Measurements from ENCODE around the gene TPPP2. TPM values are rescaled to one million over a fixed set of nuclear protein-coding genes. Genes with fewer than 3 reads are reported as not detected.

TPPP2 gene
- polyA plus RNA-seq, 1 donor from 2014 or later = not detected

DNA sequence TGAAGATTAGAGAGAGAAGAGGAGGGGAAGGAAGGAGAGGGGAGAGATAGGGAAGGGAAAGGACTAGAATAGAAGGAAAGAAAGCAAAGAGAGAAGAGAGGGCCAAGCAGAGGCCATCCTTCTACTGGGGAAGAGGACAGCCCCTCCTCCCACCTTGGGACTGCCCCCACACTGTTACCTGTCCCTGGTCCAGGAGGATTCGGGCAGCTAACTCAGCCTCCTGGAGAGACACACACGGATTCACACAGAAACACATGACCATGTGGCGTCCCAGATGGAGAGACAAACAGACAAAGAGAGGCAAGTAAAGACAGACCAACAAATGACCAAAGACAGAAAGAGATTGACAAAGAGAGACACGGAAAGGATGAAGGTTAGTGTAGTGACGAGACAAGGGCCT, 7.3 kb upstream of the TPPP2 start:
- Histone ChIP-seq H3K9me3 (ENCODE audit: low read length) (no peaks in the 10 kb centered on the region), H2AFZ (ENCODE audit: low read depth, low read length) (no peak overlapping the region), H3K4me2 (ENCODE audit: low read length) (no peak overlapping the region), H3K9ac (ENCODE audit: low read length) (no peak overlapping the region), H3K36me3 (ENCODE audit: insufficient read depth, low read length) (no peaks in the 10 kb centered on the region), H4K20me1 (ENCODE audit: insufficient read depth) (no peaks in the 10 kb centered on the region), H3K27me3 (ENCODE audit: insufficient read depth, low read depth, low read length) (peaks cover 19% of the 10 kb centered on the region), H3K4me3 (ENCODE audit: low read length) (no peak overlapping the region), H3K79me2 (replicated peaks; ENCODE audit: insufficient read depth, low read length) (no peaks in the 10 kb centered on the region), H3K27ac (ENCODE audit: low read length) (no peak overlapping the region), H3K9me2 (ENCODE audit: insufficient read depth, low read length) (no peaks in the 10 kb centered on the region), H3F3A (ENCODE audit: insufficient read depth, low read length, poor library complexity, severe bottlenecking) (no peaks in the 10 kb centered on the region)
- TF ChIP-seq SMC3 (conservative IDR thresholded peaks at IDR 0.05; ENCODE audit: poor library complexity) (no peak), EZH2 (IDR thresholded peaks at IDR 0.05; ENCODE audit: borderline replicate concordance, insufficient read depth, low read length, poor library complexity, severe bottlenecking) (no peak), POLR2AphosphoS5 (IDR thresholded peaks at IDR 0.05) (no peak), MXI1 (conservative IDR thresholded peaks at IDR 0.05; ENCODE audit: poor library complexity, severe bottlenecking) (no peak), RAD21 (conservative IDR thresholded peaks at IDR 0.05) (no peak), TAF1 (IDR thresholded peaks at IDR 0.05; ENCODE audit: low read depth) (no peak)
- TF ChIP-seq, protein P1, sequence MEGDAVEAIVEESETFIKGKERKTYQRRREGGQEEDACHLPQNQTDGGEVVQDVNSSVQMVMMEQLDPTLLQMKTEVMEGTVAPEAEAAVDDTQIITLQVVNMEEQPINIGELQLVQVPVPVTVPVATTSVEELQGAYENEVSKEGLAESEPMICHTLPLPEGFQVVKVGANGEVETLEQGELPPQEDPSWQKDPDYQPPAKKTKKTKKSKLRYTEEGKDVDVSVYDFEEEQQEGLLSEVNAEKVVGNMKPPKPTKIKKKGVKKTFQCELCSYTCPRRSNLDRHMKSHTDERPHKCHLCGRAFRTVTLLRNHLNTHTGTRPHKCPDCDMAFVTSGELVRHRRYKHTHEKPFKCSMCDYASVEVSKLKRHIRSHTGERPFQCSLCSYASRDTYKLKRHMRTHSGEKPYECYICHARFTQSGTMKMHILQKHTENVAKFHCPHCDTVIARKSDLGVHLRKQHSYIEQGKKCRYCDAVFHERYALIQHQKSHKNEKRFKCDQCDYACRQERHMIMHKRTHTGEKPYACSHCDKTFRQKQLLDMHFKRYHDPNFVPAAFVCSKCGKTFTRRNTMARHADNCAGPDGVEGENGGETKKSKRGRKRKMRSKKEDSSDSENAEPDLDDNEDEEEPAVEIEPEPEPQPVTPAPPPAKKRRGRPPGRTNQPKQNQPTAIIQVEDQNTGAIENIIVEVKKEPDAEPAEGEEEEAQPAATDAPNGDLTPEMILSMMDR (IDR thresholded peaks at IDR 0.05; ENCODE audit: poor library complexity, severe bottlenecking) = no peak
- TF ChIP-seq, protein P2, sequence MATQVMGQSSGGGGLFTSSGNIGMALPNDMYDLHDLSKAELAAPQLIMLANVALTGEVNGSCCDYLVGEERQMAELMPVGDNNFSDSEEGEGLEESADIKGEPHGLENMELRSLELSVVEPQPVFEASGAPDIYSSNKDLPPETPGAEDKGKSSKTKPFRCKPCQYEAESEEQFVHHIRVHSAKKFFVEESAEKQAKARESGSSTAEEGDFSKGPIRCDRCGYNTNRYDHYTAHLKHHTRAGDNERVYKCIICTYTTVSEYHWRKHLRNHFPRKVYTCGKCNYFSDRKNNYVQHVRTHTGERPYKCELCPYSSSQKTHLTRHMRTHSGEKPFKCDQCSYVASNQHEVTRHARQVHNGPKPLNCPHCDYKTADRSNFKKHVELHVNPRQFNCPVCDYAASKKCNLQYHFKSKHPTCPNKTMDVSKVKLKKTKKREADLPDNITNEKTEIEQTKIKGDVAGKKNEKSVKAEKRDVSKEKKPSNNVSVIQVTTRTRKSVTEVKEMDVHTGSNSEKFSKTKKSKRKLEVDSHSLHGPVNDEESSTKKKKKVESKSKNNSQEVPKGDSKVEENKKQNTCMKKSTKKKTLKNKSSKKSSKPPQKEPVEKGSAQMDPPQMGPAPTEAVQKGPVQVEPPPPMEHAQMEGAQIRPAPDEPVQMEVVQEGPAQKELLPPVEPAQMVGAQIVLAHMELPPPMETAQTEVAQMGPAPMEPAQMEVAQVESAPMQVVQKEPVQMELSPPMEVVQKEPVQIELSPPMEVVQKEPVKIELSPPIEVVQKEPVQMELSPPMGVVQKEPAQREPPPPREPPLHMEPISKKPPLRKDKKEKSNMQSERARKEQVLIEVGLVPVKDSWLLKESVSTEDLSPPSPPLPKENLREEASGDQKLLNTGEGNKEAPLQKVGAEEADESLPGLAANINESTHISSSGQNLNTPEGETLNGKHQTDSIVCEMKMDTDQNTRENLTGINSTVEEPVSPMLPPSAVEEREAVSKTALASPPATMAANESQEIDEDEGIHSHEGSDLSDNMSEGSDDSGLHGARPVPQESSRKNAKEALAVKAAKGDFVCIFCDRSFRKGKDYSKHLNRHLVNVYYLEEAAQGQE (IDR thresholded peaks at IDR 0.05; ENCODE audit: borderline replicate concordance) = no peak

DNA sequence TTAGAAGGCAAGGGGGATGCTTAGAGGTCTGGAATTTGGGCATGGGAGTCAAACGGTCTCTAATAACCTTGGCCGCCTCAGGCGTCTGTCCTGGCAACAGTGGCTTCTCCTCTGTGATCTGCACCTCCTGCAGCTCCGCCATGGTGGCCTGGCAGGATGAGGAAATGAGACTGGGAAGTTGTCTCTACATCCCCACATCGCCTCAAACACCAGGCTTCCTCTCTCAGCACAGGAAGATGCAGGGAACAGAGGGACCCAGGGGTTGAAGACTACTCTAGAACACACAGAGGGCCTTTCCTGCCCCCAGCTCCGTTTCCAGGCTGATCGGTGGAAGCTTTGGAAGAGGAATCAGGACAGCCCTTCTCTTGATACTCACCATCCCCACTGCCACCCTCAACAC, 6.8 kb upstream of the TPPP2 start:
- no peak overlapping the region for H3K4me3 ChIP-seq (ENCODE audit: low read length)
- H3K9ac ChIP-seq (ENCODE audit: low read length) = no peak overlapping the region
- TF ChIP-seq, protein P2 (IDR thresholded peaks at IDR 0.05; ENCODE audit: borderline replicate concordance) = no peak
- TF ChIP-seq TAF1 (IDR thresholded peaks at IDR 0.05; ENCODE audit: low read depth) (no peak), POLR2AphosphoS5 (IDR thresholded peaks at IDR 0.05) (no peak), EP300 (conservative IDR thresholded peaks at IDR 0.05; ENCODE audit: poor library complexity, severe bottlenecking) (no peak), MXI1 (conservative IDR thresholded peaks at IDR 0.05; ENCODE audit: poor library complexity, severe bottlenecking) (no peak), SMC3 (conservative IDR thresholded peaks at IDR 0.05; ENCODE audit: poor library complexity) (no peak), EZH2 (IDR thresholded peaks at IDR 0.05; ENCODE audit: borderline replicate concordance, insufficient read depth, low read length, poor library complexity, severe bottlenecking) (no peak), RAD21 (conservative IDR thresholded peaks at IDR 0.05) (no peak)
- TF ChIP-seq, protein P1 (IDR thresholded peaks at IDR 0.05; ENCODE audit: poor library complexity, severe bottlenecking) = no peak
- H4K20me1 ChIP-seq (ENCODE audit: insufficient read depth) = no peaks in the 10 kb centered on the region
- no peaks in the 10 kb centered on the region for H3K9me3 ChIP-seq (ENCODE audit: low read length)
- no peaks in the 10 kb centered on the region for H3F3A ChIP-seq (ENCODE audit: insufficient read depth, low read length, poor library complexity, severe bottlenecking)
- H3K79me2 ChIP-seq (replicated peaks; ENCODE audit: insufficient read depth, low read length) = no peaks in the 10 kb centered on the region
- H3K27me3 ChIP-seq (ENCODE audit: insufficient read depth, low read depth, low read length) = peaks cover 19% of the 10 kb centered on the region
- no peak overlapping the region for H3K27ac ChIP-seq (ENCODE audit: low read length)
- no peak overlapping the region for H2AFZ ChIP-seq (ENCODE audit: low read depth, low read length)
- H3K4me2 ChIP-seq (ENCODE audit: low read length) = no peak overlapping the region
- H3K36me3 ChIP-seq (ENCODE audit: insufficient read depth, low read length) = no peaks in the 10 kb centered on the region
- no peaks in the 10 kb centered on the region for H3K9me2 ChIP-seq (ENCODE audit: insufficient read depth, low read length)

Measured in neural cell (in vitro differentiated cells).